Lower lobe of right lung (tissue), 2 donors: ENCODE measurements around the gene PASK. TPM values are rescaled to one million over a fixed set of nuclear protein-coding genes. Genes with fewer than 3 reads are reported as not detected.
"Not testable (repeated sequence)": the region's sequence is repeated elsewhere in the genome, so short reads cannot be mapped to it uniquely, and the experiment has no call there.

Source experiments
- ATAC-seq, 2 donors: fragments of 200-7000 bp; cut with Tn5 transposase; one replicate each; pipeline ENCODE4 v1.9.1; 2020 to 2022; ENCODE audit warnings: mild to moderate bottlenecking in 2 of 2, moderate library complexity in 2 of 2
- DNase-seq: peaks from one replicate; pipeline ENCODE4 v3.0.0-alpha.2; 2020
- H3K27ac ChIP-seq: fragments of 200-600 bp; one replicate; pipeline ENCODE4 v1.8.0; 2022
- H3K27me3 ChIP-seq: fragments of 200-600 bp; one replicate; pipeline ENCODE4 v1.8.0; 2022; ENCODE audit warnings: low read depth
- H3K36me3 ChIP-seq: fragments of 200-600 bp; one replicate; pipeline ENCODE4 v1.8.0; 2022; ENCODE audit warnings: mild to moderate bottlenecking
- H3K4me1 ChIP-seq: fragments of 200-600 bp; one replicate; pipeline ENCODE4 v1.8.0; 2022
- H3K4me3 ChIP-seq: fragments of 200-600 bp; one replicate; pipeline ENCODE4 v1.8.0; 2022; ENCODE audit warnings: mild to moderate bottlenecking
- H3K9me3 ChIP-seq: fragments of 200-600 bp; one replicate; pipeline ENCODE4 v1.8.0; 2022
- CTCF ChIP-seq: fragments of 200-600 bp; IDR thresholded peaks from one replicate; pipeline ENCODE4 v1.8.0; 2022; ENCODE audit warnings: antibody characterized with exemption, mild to moderate bottlenecking
- intact Hi-C: fragments of 100-400 bp; cut with DNase I; formaldehyde crosslinking; loops from one replicate; pipeline ENCODE4 v1.11.0; 2022
- total RNA-seq: library from RNA; stranded (reverse); fragmentation: NEBNext Ultra II Directional; extraction: Animal tissue kit (Norgen Biotek cat#: 25700); gene quantifications from one replicate; pipeline ENCODE4 v1.2.1, GENCODE V29; 2021
- donor health status: DM: no; HTN: yes; CAD: no; lungs with severe emphysema.

PASK gene
- total RNA-seq, 1 donor from 2014 or later = 10.8 TPM

GRCh38 chr2:241108271-241109209 lies 40.7 kb downstream of the PASK start:
- Histone ChIP-seq H3K36me3 (no peaks in the 10 kb centered on the region), H3K9me3 (no peaks in the 10 kb centered on the region), H3K27me3 (no peaks in the 10 kb centered on the region), H3K27ac (peak overlapping the region; percentile 58), H3K4me3 (no peak overlapping the region), H3K4me1 (peaks cover 12% of the 10 kb centered on the region)
- DNase-seq (no peak), ATAC-seq (peak in 1 of 2 donors; percentile 15)
- intact Hi-C loops = no loop called here
- TF ChIP-seq CTCF = no peak

- Histone ChIP-seq H3K27me3 (no peaks in the 10 kb centered on the region), H3K36me3 (no peaks in the 10 kb centered on the region), H3K27ac (no peak overlapping the region), H3K4me3 (no peak overlapping the region), H3K4me1 (peaks cover 21% of the 10 kb centered on the region), H3K9me3 (no peaks in the 10 kb centered on the region)
- DNase-seq (no peak), ATAC-seq (no peak)
- intact Hi-C loops = no loop called here
- TF ChIP-seq CTCF = no peak
Observed at GRCh38 chr2:241107031-241107783, 42.1 kb downstream of the PASK start.

- DNase-seq = no peak
- no peak overlapping the region for H3K27ac ChIP-seq
Observed at GRCh38 chr2:241105641-241106040, 43.6 kb downstream of the PASK start.

GRCh38 chr2:241104611-241105010 lies 44.7 kb downstream of the PASK start:
- H3K27me3 ChIP-seq, H3K36me3 ChIP-seq, H3K27ac ChIP-seq, intact Hi-C loops, DNase-seq, H3K9me3 ChIP-seq, H3K4me3 ChIP-seq, ATAC-seq: not testable (repeated sequence)
- peaks cover 41% of the 10 kb centered on the region for H3K4me1 ChIP-seq

More at GRCh38 chr2:241105641-241106040, 43.6 kb downstream of the PASK start:
- Histone ChIP-seq H3K9me3 (no peaks in the 10 kb centered on the region), H3K36me3 (no peaks in the 10 kb centered on the region), H3K27me3 (no peaks in the 10 kb centered on the region), H3K4me3 (no peak overlapping the region), H3K4me1 (peaks cover 31% of the 10 kb centered on the region)
- TF ChIP-seq CTCF = no peak
- no peak for ATAC-seq
- intact Hi-C loops = no loop called here

GRCh38 chr2:241103176-241103595 lies 46.1 kb downstream of the PASK start:
- peak overlapping the region; percentile 97 for H3K4me3 ChIP-seq
- intact Hi-C loops = no loop called here
- peak overlapping the region; percentile 96 for H3K27ac ChIP-seq
- peaks cover 46% of the 10 kb centered on the region for H3K4me1 ChIP-seq
- H3K27me3 ChIP-seq = no peaks in the 10 kb centered on the region
- no peak for ATAC-seq
- H3K9me3 ChIP-seq = no peaks in the 10 kb centered on the region
- DNase-seq = no peak
- H3K36me3 ChIP-seq = peaks cover 23% of the 10 kb centered on the region
- TF ChIP-seq CTCF = no peak
